ENCODE data around the gene AFM. TPM values are rescaled to one million over a fixed set of nuclear protein-coding genes. Genes with fewer than 3 reads are reported as not detected.

Gene AFM
- total and polyA plus RNA-seq, 2 of the 8 experiments (the other 6 are each of a cell fraction or from before 2014, with no cell fraction given), result not detected

GRCh38 chr4:73540826-73541225, 59.3 kb downstream of the AFM start:
- Histone ChIP-seq H2BK5ac (ENCODE audit: low read depth, low read length) (no peak overlapping the region), H2BK15ac (ENCODE audit: low read length) (no peak overlapping the region), H3K4me3 (ENCODE audit: extremely low read depth in 1 of 4, insufficient read depth in 2 of 4, low read depth in 3 of 4, low read length in 4 of 4) (no peak overlapping the region), H3K4me2 (ENCODE audit: insufficient read depth in 1 of 2, low read depth in 2 of 2, low read length in 2 of 2) (no peak overlapping the region), H4K5ac (ENCODE audit: insufficient read length, low read depth, low read length) (no peak overlapping the region), H3K79me2 (ENCODE audit: control insufficient read depth in 1 of 2, insufficient read depth in 2 of 2, low read length in 2 of 2) (no peaks in the 10 kb centered on the region), H3K56ac (replicated peaks; ENCODE audit: insufficient read length, low read depth, low read length) (no peak overlapping the region), H2BK20ac (ENCODE audit: low read length) (no peak overlapping the region), H4K20me1 (replicated peaks in 1 of 2; ENCODE audit: control insufficient read depth in 1 of 2, insufficient read depth in 2 of 2, low read length in 2 of 2) (no peaks in the 10 kb centered on the region), H3K9me3 (ENCODE audit: insufficient read depth in 2 of 2, low read depth in 1 of 2, low read length in 1 of 2) (peaks cover 0 to 4% of the 10 kb centered on the region in 2 experiments; a peak in 1 of 4 replicates), H3K18ac (ENCODE audit: extremely low read depth, low read length) (no peak overlapping the region), H4K91ac (replicated peaks; ENCODE audit: insufficient read length, low read length) (no peak overlapping the region), H3K27me3 (replicated peaks in 1 of 4; ENCODE audit: control insufficient read depth in 3 of 4, extremely low read depth in 1 of 4, insufficient read depth in 3 of 4, low read length in 3 of 4) (no peaks in the 10 kb centered on the region), H3K23ac (ENCODE audit: insufficient read length) (no peak overlapping the region), H3K9ac (replicated peaks in 1 of 4; ENCODE audit: extremely low read depth in 1 of 4, low read depth in 3 of 4, low read length in 3 of 4) (no peak overlapping the region), H3K4me1 (replicated peaks in 1 of 4; ENCODE audit: control insufficient read depth in 3 of 4, insufficient read depth in 4 of 4, low read length in 3 of 4) (no peaks in the 10 kb centered on the region), H2AK5ac (ENCODE audit: low read depth, low read length) (no peak overlapping the region), H3K23me2 (ENCODE audit: low read depth, low read length) (no peaks in the 10 kb centered on the region), H2BK120ac (replicated peaks; ENCODE audit: low read depth, low read length) (no peak overlapping the region), H3K36me3 (ENCODE audit: control insufficient read depth in 2 of 4, insufficient read depth in 4 of 4, low read length in 3 of 4) (no peaks in the 10 kb centered on the region), H3K14ac (ENCODE audit: insufficient read length) (no peak overlapping the region), H3K27ac (ENCODE audit: low read depth, low read length) (no peak overlapping the region), H2AFZ (ENCODE audit: low read length) (no peak overlapping the region), H2BK12ac (ENCODE audit: low read depth, low read length) (no peak overlapping the region), H3K4ac (replicated peaks; ENCODE audit: insufficient read length, low read depth, low read length) (no peak overlapping the region), H4K8ac (ENCODE audit: extremely low read depth, insufficient read depth, low read length) (no peak overlapping the region), H3K79me1 (ENCODE audit: low read depth, low read length) (no peaks in the 10 kb centered on the region)
- DNase-seq (ENCODE audit: low read depth in 1 of 2, low spot score in 2 of 2) (no peak), FAIRE-seq (no peak)
- ChIA-PET POLR2A (ENCODE audit: partially characterized antibody) (no interaction called here), CTCF (ENCODE audit: partially characterized antibody) (interaction anchor here (0.6 kb wide), 1 partner anchor 9 kb away, joined by 3 read pairs; no protein-coding TSS in a partner anchor)
- WGBS, 2 experiments (ENCODE audit: extremely low coverage in 1 of 2, insufficient coverage in 1 of 2, insufficient read length in 1 of 2, insufficient replicate concordance in 2 of 2, low coverage in 1 of 2, low lambda C conversion rate in 2 of 2, missing lambda C conversion rate in 1 of 2), result 93% methylated on average over 3 of the region's 3 CpGs; no CpG with 5 or more reads in 1 of the 2 experiments
- TF ChIP-seq ZNF274 (IDR thresholded peaks at IDR 0.05; ENCODE audit: borderline replicate concordance, extremely low read depth, low read length), result no peak
- no peak for TF ChIP-seq POLR2AphosphoS5 (IDR thresholded peaks at IDR 0.05; ENCODE audit: low read depth, low read length)
- TF ChIP-seq POLR2A (IDR thresholded peaks at IDR 0.05; ENCODE audit: control extremely low read depth in 1 of 2, low read depth in 2 of 2, low read length in 2 of 2), result no peak
- TF ChIP-seq EGR1 (IDR thresholded peaks at IDR 0.05; ENCODE audit: borderline replicate concordance, low read depth, low read length), result no peak
- no peak for TF ChIP-seq TAF1 (IDR thresholded peaks at IDR 0.05; ENCODE audit: low read depth, low read length)
- no peak for TF ChIP-seq E2F6 (IDR thresholded peaks at IDR 0.05)
- TF ChIP-seq SRF (IDR thresholded peaks at IDR 0.05; ENCODE audit: low read depth, low read length), result no peak
- no peak for TF ChIP-seq SUZ12 (IDR thresholded peaks at IDR 0.05; ENCODE audit: low read length)
- no peak for TF ChIP-seq ATF2 (IDR thresholded peaks at IDR 0.05; ENCODE audit: low read length)
- no peak for TF ChIP-seq EZH2 (IDR thresholded peaks at IDR 0.05; ENCODE audit: low read depth, low read length, severe bottlenecking)
- no peak for TF ChIP-seq USF2 (IDR thresholded peaks at IDR 0.05; ENCODE audit: low read length)
- no peak for TF ChIP-seq CEBPB (IDR thresholded peaks at IDR 0.05; ENCODE audit: low read depth, low read length)
